IMR-90 (cell line): ENCODE measurements around the gene DNTT. TPM values are rescaled to one million over a fixed set of nuclear protein-coding genes. Genes with fewer than 3 reads are reported as not detected.

Experiments used
- ATAC-seq: fragments of 200-7000 bp; cut with Tn5 transposase; 2 replicates; pipeline ENCODE4 v1.9.1; 2020; ENCODE audit warnings: low read depth, mild to moderate bottlenecking, moderate library complexity
- BruUV-seq: library from RNA; stranded (reverse); fragments of 400-500 nt; replicated peaks from 2 replicates; lab custom pipeline; 2021; lab: Mats Ljungman, UMichigan
- CTCF ChIA-PET: fragments of 300-600 bp; formaldehyde crosslinking; extraction: SDS; loops from one replicate; lab custom pipeline; 2021; ENCODE audit warnings: antibody characterized with exemption; lab: Yijun Ruan, JAX
- POLR2A ChIA-PET: fragments of 300-600 bp; sonication (Branson Sonifier 250); formaldehyde crosslinking; loops from one replicate; lab custom pipeline; 2022; ENCODE audit warnings: antibody characterized with exemption; ENCODE audit not compliant: unreplicated experiment; lab: Charles Lee
- DNase-seq: peaks from one replicate; pipeline ENCODE4 v3.0.0; 2013
- H2AFZ ChIP-seq: replicated peaks from 2 replicates; pipeline ENCODE3; 2013; ENCODE audit warnings: low read length, mild to moderate bottlenecking; ENCODE audit not compliant: poor library complexity
- H2AK5ac ChIP-seq: 2 replicates; pipeline ENCODE4 v1.6.1; 2013; ENCODE audit warnings: low read depth, low read length, inconsistent platforms
- H2AK9ac ChIP-seq: replicated peaks from 2 replicates; pipeline ENCODE3; 2013; ENCODE audit warnings: mild to moderate bottlenecking, low read depth, low read length, moderate library complexity; ENCODE audit not compliant: poor library complexity
- H2BK120ac ChIP-seq: 2 replicates; pipeline ENCODE4 v1.6.1; 2013; ENCODE audit warnings: low read depth, low read length, inconsistent platforms
- H2BK15ac ChIP-seq: 3 replicates; pipeline ENCODE4 v1.6.1; 2013; ENCODE audit warnings: low read depth, low read length, inconsistent platforms
- H2BK20ac ChIP-seq: 2 replicates; pipeline ENCODE4 v1.6.1; 2013; ENCODE audit warnings: low read depth, mild to moderate bottlenecking, inconsistent platforms, low read length, moderate library complexity
- H2BK5ac ChIP-seq: 2 replicates; pipeline ENCODE4 v1.6.1; 2013; ENCODE audit warnings: mild to moderate bottlenecking, low read depth, low read length, inconsistent platforms; ENCODE audit not compliant: poor library complexity, severe bottlenecking
- H3K14ac ChIP-seq: replicated peaks from 2 replicates; pipeline ENCODE4 v1.6.1; 2013; ENCODE audit warnings: low read depth, low read length, inconsistent platforms
- H3K18ac ChIP-seq: 2 replicates; pipeline ENCODE4 v1.6.1; 2013; ENCODE audit warnings: low read depth, low read length, control low read depth
- H3K23ac ChIP-seq: 2 replicates; pipeline ENCODE4 v1.6.1; 2013; ENCODE audit warnings: low read depth, low read length, inconsistent platforms
- H3K27ac ChIP-seq: 2 replicates; pipeline ENCODE4 v1.5.1; 2013; ENCODE audit warnings: mild to moderate bottlenecking, control low read depth, low read length; ENCODE audit not compliant: insufficient read depth
- H3K27me3 ChIP-seq: 2 replicates; pipeline ENCODE4 v1.6.1; 2013; ENCODE audit warnings: low read length; ENCODE audit not compliant: control insufficient read depth, insufficient read depth
- H3K36me3 ChIP-seq: 2 replicates; pipeline ENCODE4 v1.6.1; 2013; ENCODE audit warnings: low read length, mixed read lengths; ENCODE audit not compliant: control insufficient read depth, insufficient read depth
- H3K4ac ChIP-seq: 2 replicates; pipeline ENCODE4 v1.6.1; 2013; ENCODE audit warnings: low read depth, low read length, inconsistent platforms
- H3K4me1 ChIP-seq: 2 replicates; pipeline ENCODE4 v1.6.1; 2013; ENCODE audit warnings: low read length, mixed read lengths; ENCODE audit not compliant: control insufficient read depth, insufficient read depth
- H3K4me2 ChIP-seq: 2 replicates; pipeline ENCODE4 v1.6.1; 2013; ENCODE audit warnings: low read depth, mild to moderate bottlenecking, control low read depth, low read length, moderate library complexity
- H3K4me3 ChIP-seq: 2 replicates; pipeline ENCODE4 v1.5.1; 2013; ENCODE audit warnings: low read depth, mild to moderate bottlenecking, control low read depth, low read length, moderate library complexity; ENCODE audit not compliant: insufficient read depth
- H3K56ac ChIP-seq: 2 replicates; pipeline ENCODE4 v1.6.1; 2013; ENCODE audit warnings: low read length, inconsistent platforms; ENCODE audit not compliant: insufficient read depth; ENCODE audit errors: extremely low read depth
- H3K79me1 ChIP-seq, 2 experiments: 2 replicates each; pipeline ENCODE4 v1.6.1; 2013; ENCODE audit warnings: low read length in 2 of 2, inconsistent platforms in 1 of 2, low read depth in 1 of 2
- H3K9ac ChIP-seq: 2 replicates; pipeline ENCODE4 v1.6.1; 2013; ENCODE audit warnings: low read depth, low read length, control low read depth
- H3K9me1 ChIP-seq: 2 replicates; pipeline ENCODE4 v1.6.1; 2013; ENCODE audit warnings: low read length, inconsistent platforms; ENCODE audit not compliant: insufficient read depth
- H3K9me3 ChIP-seq: 2 replicates; pipeline ENCODE4 v1.6.1; 2013; ENCODE audit warnings: low read length; ENCODE audit not compliant: control insufficient read depth, insufficient read depth
- H4K20me1 ChIP-seq: 2 replicates; pipeline ENCODE4 v1.6.1; 2013; ENCODE audit warnings: low read length, inconsistent platforms; ENCODE audit not compliant: insufficient read depth
- H4K5ac ChIP-seq: 2 replicates; pipeline ENCODE4 v1.6.1; 2013; ENCODE audit warnings: mild to moderate bottlenecking, low read depth, low read length, control low read depth
- H4K8ac ChIP-seq, 2 experiments: 2 replicates each; pipeline ENCODE4 v1.6.1; 2013; ENCODE audit warnings: low read depth in 2 of 2, low read length in 2 of 2, control low read depth in 1 of 2, inconsistent platforms in 1 of 2
- H4K91ac ChIP-seq: 2 replicates; pipeline ENCODE4 v1.6.1; 2013; ENCODE audit warnings: low read depth, low read length, inconsistent platforms; ENCODE audit not compliant: insufficient read depth
- BHLHE40 ChIP-seq: fragments of 150-350 bp; IDR thresholded peaks from 2 replicates; pipeline ENCODE4 v1.6.1; 2016; ENCODE audit warnings: mild to moderate bottlenecking, low read depth, low read length
- CEBPB ChIP-seq: IDR thresholded peaks from 2 replicates; pipeline ENCODE4 v1.6.1; 2012; ENCODE audit warnings: low read depth, low read length, improper control_type of control experiment
- CHD1 ChIP-seq: IDR thresholded peaks from 2 replicates; pipeline ENCODE4 v1.6.1; 2012; ENCODE audit warnings: low read depth, low read length, improper control_type of control experiment
- ELK1 ChIP-seq: fragments of 150-350 bp; IDR thresholded peaks from 2 replicates; pipeline ENCODE4 v1.6.1; 2016; ENCODE audit warnings: low read depth, mild to moderate bottlenecking, low read length, moderate library complexity, borderline replicate concordance
- FOS ChIP-seq: fragments of 150-350 bp; IDR thresholded peaks from 2 replicates; pipeline ENCODE4 v1.6.1; 2016; ENCODE audit warnings: low read depth, low read length
- MAZ ChIP-seq: IDR thresholded peaks from 2 replicates; pipeline ENCODE4 v1.6.1; 2012; ENCODE audit warnings: low read depth, mild to moderate bottlenecking, low read length, improper control_type of control experiment, moderate library complexity, borderline replicate concordance
- MXI1 ChIP-seq: IDR thresholded peaks from 2 replicates; pipeline ENCODE4 v1.6.1; 2012; ENCODE audit warnings: low read depth, mild to moderate bottlenecking, low read length, moderate library complexity, borderline replicate concordance
- NFE2L2 ChIP-seq: fragments of 150-350 bp; IDR thresholded peaks from 2 replicates; pipeline ENCODE4 v1.6.1; 2016; ENCODE audit warnings: low read depth, mild to moderate bottlenecking, low read length
- POLR2A ChIP-seq: IDR thresholded peaks from 2 replicates; pipeline ENCODE4 v1.6.1; 2012; ENCODE audit warnings: mild to moderate bottlenecking, low read depth, low read length
- RAD21 ChIP-seq: IDR thresholded peaks from 2 replicates; pipeline ENCODE4 v1.6.1; 2012; ENCODE audit warnings: low read length, improper control_type of control experiment
- RFX5 ChIP-seq: IDR thresholded peaks from 2 replicates; pipeline ENCODE4 v1.8.0; 2012; ENCODE audit warnings: low read depth, mild to moderate bottlenecking, low read length, moderate library complexity
- SMC3 ChIP-seq: fragments of 150-350 bp; IDR thresholded peaks from 2 replicates; pipeline ENCODE4 v1.6.1; 2016; ENCODE audit warnings: low read depth, mild to moderate bottlenecking, antibody characterized with exemption, low read length, moderate library complexity
- WGBS, 2 experiments: methylation state at CpG; one replicate each; pipeline versions ENCODE4 v1.1.5 to v1.1.7; 2013; ENCODE audit warnings: missing lambda C conversion rate in 2 of 2; ENCODE audit not compliant: insufficient read length in 1 of 2; ENCODE audit errors: extremely low coverage in 2 of 2; 5-methylcytosine and 5-hydroxymethylcytosine counted together
- dilution Hi-C: fragments of 300-500 bp; cut with HindIII; formaldehyde crosslinking; loops from one replicate; pipeline ENCODE4 v1.14.3; 2018; ENCODE audit warnings: low sequenced_read_pairs; ENCODE audit not compliant: unreplicated experiment
- in situ Hi-C: fragments of 300-500 bp; cut with MboI; formaldehyde crosslinking; loops from 3 replicates; pipeline ENCODE4 v1.14.3; 2019; ENCODE audit warnings: low sequenced_read_pairs, inconsistent platforms, mixed read lengths
- intact Hi-C: fragments of 100-400 bp; cut with micrococcal nuclease; formaldehyde crosslinking; loops from 2 replicates; pipeline ENCODE4 v1.10.0; 2022
- polyA plus RNA-seq, 3 experiments: library from polyadenylated mRNA; depleted of rRNA; stranded (reverse); fragments of >200 nt; gene quantifications; 2 replicates each; pipeline ENCODE4 v1.2.3, GENCODE V29; 2012; ENCODE audit warnings: low replicate concordance in 1 of 3
- total RNA-seq: library from RNA; depleted of rRNA; stranded (reverse); fragments of >200 nt; gene quantifications from 2 replicates; pipeline ENCODE4 v1.2.3, GENCODE V29; 2012
- TF ChIP-seq, protein P1 (sequence below): fragments of 150-350 bp; IDR thresholded peaks from 2 replicates; pipeline ENCODE4 v1.6.1; 2017; ENCODE audit warnings: mild to moderate bottlenecking, antibody characterized with exemption, low read length, low read depth
- TF ChIP-seq, protein P2 (sequence below): conservative IDR thresholded peaks from 2 replicates; pipeline ENCODE4 v1.5.1; 2012; ENCODE audit warnings: mild to moderate bottlenecking, low read depth, low read length, improper control_type of control experiment

Gene DNTT
- total and polyA plus RNA-seq, 2 of the 4 experiments (the other 2 are of a cell fraction) = not detected

- Histone ChIP-seq H4K91ac (no peak overlapping the region), H3K9me3 (no peaks in the 10 kb centered on the region), H3K4me1 (no peaks in the 10 kb centered on the region), H2BK120ac (no peak overlapping the region), H2AFZ (no peak overlapping the region), H3K4ac (no peak overlapping the region), H3K18ac (no peak overlapping the region), H2BK15ac (no peak overlapping the region), H3K4me3 (no peak overlapping the region), H3K9me1 (no peaks in the 10 kb centered on the region), H2BK5ac (no peak overlapping the region), H3K27ac (no peak overlapping the region), H4K8ac (no peak overlapping the region), H3K79me1 (no peaks in the 10 kb centered on the region), H3K4me2 (no peak overlapping the region), H4K20me1 (no peaks in the 10 kb centered on the region), H2AK9ac (no peak overlapping the region), H2AK5ac (no peak overlapping the region), H3K23ac (no peak overlapping the region), H3K36me3 (no peaks in the 10 kb centered on the region), H3K9ac (no peak overlapping the region), H3K14ac (no peak overlapping the region), H4K5ac (no peak overlapping the region), H3K27me3 (no peaks in the 10 kb centered on the region; the same call in none of the 2 replicates), H3K56ac (no peak overlapping the region), H2BK20ac (no peak overlapping the region)
- POLR2A ChIA-PET = no interaction called here
- ATAC-seq (peak; percentile 87), DNase-seq (peak; percentile 41)
- BruUV-seq = no TSS peak
- in situ Hi-C loops = no loop called here
- 38% methylated on average over 1 of the region's 5 CpGs; no CpG with 5 or more reads in 1 of the 2 experiments for WGBS, 2 experiments
- intact Hi-C loops = loop anchor here (1.0 kb wide), 1 partner anchor 178 kb away; the partner anchor contains the start of gene TLL2
- dilution Hi-C loops = no loop called here
- CTCF ChIA-PET = interaction anchor here (0.6 to 1.9 kb wide), 5 partner anchors 13 to 466 kb away, joined by 3 to 6 read pairs (median 4); no protein-coding TSS in a partner anchor
- TF ChIP-seq, protein P1, sequence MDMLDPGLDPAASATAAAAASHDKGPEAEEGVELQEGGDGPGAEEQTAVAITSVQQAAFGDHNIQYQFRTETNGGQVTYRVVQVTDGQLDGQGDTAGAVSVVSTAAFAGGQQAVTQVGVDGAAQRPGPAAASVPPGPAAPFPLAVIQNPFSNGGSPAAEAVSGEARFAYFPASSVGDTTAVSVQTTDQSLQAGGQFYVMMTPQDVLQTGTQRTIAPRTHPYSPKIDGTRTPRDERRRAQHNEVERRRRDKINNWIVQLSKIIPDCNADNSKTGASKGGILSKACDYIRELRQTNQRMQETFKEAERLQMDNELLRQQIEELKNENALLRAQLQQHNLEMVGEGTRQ = no peak
- no peak for TF ChIP-seq FOS
- peak; percentile 50 for TF ChIP-seq RAD21
- peak; percentile 22; the same call in 1 of the 2 replicates for TF ChIP-seq SMC3
- no peak for TF ChIP-seq CEBPB
- TF ChIP-seq, protein P2, sequence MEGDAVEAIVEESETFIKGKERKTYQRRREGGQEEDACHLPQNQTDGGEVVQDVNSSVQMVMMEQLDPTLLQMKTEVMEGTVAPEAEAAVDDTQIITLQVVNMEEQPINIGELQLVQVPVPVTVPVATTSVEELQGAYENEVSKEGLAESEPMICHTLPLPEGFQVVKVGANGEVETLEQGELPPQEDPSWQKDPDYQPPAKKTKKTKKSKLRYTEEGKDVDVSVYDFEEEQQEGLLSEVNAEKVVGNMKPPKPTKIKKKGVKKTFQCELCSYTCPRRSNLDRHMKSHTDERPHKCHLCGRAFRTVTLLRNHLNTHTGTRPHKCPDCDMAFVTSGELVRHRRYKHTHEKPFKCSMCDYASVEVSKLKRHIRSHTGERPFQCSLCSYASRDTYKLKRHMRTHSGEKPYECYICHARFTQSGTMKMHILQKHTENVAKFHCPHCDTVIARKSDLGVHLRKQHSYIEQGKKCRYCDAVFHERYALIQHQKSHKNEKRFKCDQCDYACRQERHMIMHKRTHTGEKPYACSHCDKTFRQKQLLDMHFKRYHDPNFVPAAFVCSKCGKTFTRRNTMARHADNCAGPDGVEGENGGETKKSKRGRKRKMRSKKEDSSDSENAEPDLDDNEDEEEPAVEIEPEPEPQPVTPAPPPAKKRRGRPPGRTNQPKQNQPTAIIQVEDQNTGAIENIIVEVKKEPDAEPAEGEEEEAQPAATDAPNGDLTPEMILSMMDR = peak; percentile 73
- no peak for TF ChIP-seq BHLHE40
- TF ChIP-seq CHD1 = no peak
- no peak for TF ChIP-seq ELK1
- no peak for TF ChIP-seq MAZ
- no peak for TF ChIP-seq RFX5
- no peak for TF ChIP-seq MXI1
- TF ChIP-seq NFE2L2 = no peak
- no peak for TF ChIP-seq POLR2A
These were observed 30.6 kb downstream of the DNTT start for GRCh38 chr10:96334616-96335526.
